CD4-positive, alpha-beta T cell (primary cell): ENCODE results near the gene RBMS3. TPM values are rescaled to one million over a fixed set of nuclear protein-coding genes. Genes with fewer than 3 reads are reported as not detected.

Experiments
- ATAC-seq: fragments of 200-7000 bp; cut with Tn5 transposase; one replicate; pipeline ENCODE4 v1.10.0; 2022; ENCODE audit warnings: mild to moderate bottlenecking; ENCODE audit not compliant: poor library complexity
- CTCF ChIA-PET: fragments of 350-600 bp; sonication (Branson Sonifier 250); formaldehyde crosslinking; loops from one replicate; lab custom pipeline; 2021; ENCODE audit warnings: antibody characterized with exemption, inconsistent platforms; lab: Charles Lee
- POLR2A ChIA-PET: fragments of 350-600 bp; sonication (Branson Sonifier 250); formaldehyde crosslinking; loops from one replicate; lab custom pipeline; 2021; ENCODE audit warnings: antibody characterized with exemption, inconsistent platforms; lab: Charles Lee
- DNase-seq, 14 experiments: peaks; one replicate each; pipeline ENCODE4 v3.0.0-alpha.2; 2013 to 2020; ENCODE audit warnings: mixed read lengths in 2 of 14
- H3K27ac ChIP-seq, 2 donors: one replicate each; pipeline versions ENCODE4 v1.5.1 to v1.7.0; 2013; ENCODE audit warnings: low read length in 2 of 2, low read depth in 1 of 2, mild to moderate bottlenecking in 1 of 2
- H3K27me3 ChIP-seq, 2 experiments: 1 replicate in 1 of 2; 2 replicates in 1 of 2; pipeline versions ENCODE4 v1.6.1 to v1.7.0; 2013; ENCODE audit warnings: low read length in 2 of 2, control low read depth in 1 of 2, mild to moderate bottlenecking in 1 of 2, moderate library complexity in 1 of 2; ENCODE audit not compliant: insufficient read depth in 2 of 2, control insufficient read depth in 1 of 2
- H3K36me3 ChIP-seq: one replicate; pipeline ENCODE4 v1.6.1; 2013; ENCODE audit warnings: low read length, control low read depth; ENCODE audit not compliant: insufficient read depth
- H3K4me1 ChIP-seq: one replicate; pipeline ENCODE4 v1.6.1; 2013; ENCODE audit warnings: low read length, control low read depth; ENCODE audit not compliant: insufficient read depth
- H3K4me3 ChIP-seq: one replicate; pipeline ENCODE4 v1.5.1; 2013; ENCODE audit warnings: mild to moderate bottlenecking, low read length, moderate library complexity
- H3K9me3 ChIP-seq, 2 experiments: 1 replicate in 1 of 2; 2 replicates in 1 of 2; pipeline versions ENCODE4 v1.6.1 to v1.7.0; 2013; ENCODE audit warnings: low read length in 2 of 2, mild to moderate bottlenecking in 2 of 2, control low read depth in 1 of 2, moderate library complexity in 1 of 2; ENCODE audit not compliant: control insufficient read depth in 1 of 2, insufficient read depth in 1 of 2
- H3K27ac Mint-ChIP-seq: one replicate; pipeline ENCODE4 v1.8.0; 2020; ENCODE audit warnings: mixed read lengths
- H3K27me3 Mint-ChIP-seq: one replicate; pipeline ENCODE4 v1.8.0; 2021; ENCODE audit warnings: mixed read lengths
- H3K36me3 Mint-ChIP-seq: one replicate; pipeline ENCODE4 v1.8.0; 2021; ENCODE audit warnings: low read depth, mixed read lengths
- H3K4me1 Mint-ChIP-seq: one replicate; pipeline ENCODE4 v1.8.0; 2021; ENCODE audit warnings: low read depth, mixed read lengths
- H3K4me3 Mint-ChIP-seq: one replicate; pipeline ENCODE4 v1.8.0; 2020; ENCODE audit warnings: mild to moderate bottlenecking, mixed read lengths
- H3K9me3 Mint-ChIP-seq: one replicate; pipeline ENCODE4 v1.8.0; 2020; ENCODE audit warnings: mixed read lengths
- intact Hi-C, 2 experiments: fragments of 100-400 bp; cut with DNase I in 1 of 2; cut with micrococcal nuclease in 1 of 2; formaldehyde crosslinking; loops; one replicate each; pipeline versions ENCODE4 v1.15.1 to v1.9.0; 2023 to 2025; cut with DNase I, micrococcal nuclease
- total RNA-seq, 174 experiments: library from RNA in 2 of 174; stranded (reverse) in 2 of 174; gene quantifications; one replicate each; pipeline ENCODE4 v1.2.3 and lab custom pipeline; 2021 to 2026
- TF ChIP-seq, protein P1 (sequence below): fragments of 200-600 bp; IDR thresholded peaks from one replicate; pipeline ENCODE4 v1.8.0; 2022; ENCODE audit warnings: antibody characterized with exemption, mild to moderate bottlenecking

RBMS3 gene
- total RNA-seq, 2 experiments from 2014 or later: 1.6 to 1.7 TPM

DNA sequence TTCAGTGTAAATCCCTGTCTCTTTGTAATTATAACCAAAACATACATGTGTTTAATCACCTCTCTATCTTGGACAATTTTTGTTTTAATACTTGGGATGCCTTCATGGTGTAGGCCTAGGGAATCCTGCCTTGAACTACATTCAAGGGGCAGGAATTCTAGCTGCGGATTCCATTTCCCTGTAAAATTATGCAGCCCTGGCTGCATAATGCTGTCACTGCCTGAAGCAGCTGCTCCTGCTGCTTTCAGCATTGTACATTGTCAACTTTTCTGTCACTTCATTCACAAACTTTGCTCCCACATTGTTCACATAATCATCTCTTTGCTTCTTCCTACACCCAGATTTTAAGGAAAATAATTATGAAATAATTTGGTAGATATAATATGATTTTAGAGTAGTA, 638.7 kb downstream of the RBMS3 start:
- no peak overlapping the region for H3K27ac ChIP-seq
- ChIA-PET CTCF (no interaction called here), POLR2A (no interaction called here)
- peaks cover 19% of the 10 kb centered on the region for H3K27me3 Mint-ChIP-seq
- H3K4me3 Mint-ChIP-seq: no peak overlapping the region
- no peaks in the 10 kb centered on the region for H3K4me1 ChIP-seq
- ATAC-seq (no peak), DNase-seq (no peak)
- TF ChIP-seq, protein P1, sequence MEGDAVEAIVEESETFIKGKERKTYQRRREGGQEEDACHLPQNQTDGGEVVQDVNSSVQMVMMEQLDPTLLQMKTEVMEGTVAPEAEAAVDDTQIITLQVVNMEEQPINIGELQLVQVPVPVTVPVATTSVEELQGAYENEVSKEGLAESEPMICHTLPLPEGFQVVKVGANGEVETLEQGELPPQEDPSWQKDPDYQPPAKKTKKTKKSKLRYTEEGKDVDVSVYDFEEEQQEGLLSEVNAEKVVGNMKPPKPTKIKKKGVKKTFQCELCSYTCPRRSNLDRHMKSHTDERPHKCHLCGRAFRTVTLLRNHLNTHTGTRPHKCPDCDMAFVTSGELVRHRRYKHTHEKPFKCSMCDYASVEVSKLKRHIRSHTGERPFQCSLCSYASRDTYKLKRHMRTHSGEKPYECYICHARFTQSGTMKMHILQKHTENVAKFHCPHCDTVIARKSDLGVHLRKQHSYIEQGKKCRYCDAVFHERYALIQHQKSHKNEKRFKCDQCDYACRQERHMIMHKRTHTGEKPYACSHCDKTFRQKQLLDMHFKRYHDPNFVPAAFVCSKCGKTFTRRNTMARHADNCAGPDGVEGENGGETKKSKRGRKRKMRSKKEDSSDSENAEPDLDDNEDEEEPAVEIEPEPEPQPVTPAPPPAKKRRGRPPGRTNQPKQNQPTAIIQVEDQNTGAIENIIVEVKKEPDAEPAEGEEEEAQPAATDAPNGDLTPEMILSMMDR: no peak
- H3K36me3 ChIP-seq: no peaks in the 10 kb centered on the region
- H3K9me3 ChIP-seq: no peaks in the 10 kb centered on the region
- no peaks in the 10 kb centered on the region for H3K9me3 Mint-ChIP-seq
- H3K4me1 Mint-ChIP-seq: no peaks in the 10 kb centered on the region
- no peak overlapping the region for H3K27ac Mint-ChIP-seq
- H3K27me3 ChIP-seq: no peaks in the 10 kb centered on the region
- intact Hi-C loops: no loop called here
- no peak overlapping the region for H3K4me3 ChIP-seq
- no peaks in the 10 kb centered on the region for H3K36me3 Mint-ChIP-seq

DNA sequence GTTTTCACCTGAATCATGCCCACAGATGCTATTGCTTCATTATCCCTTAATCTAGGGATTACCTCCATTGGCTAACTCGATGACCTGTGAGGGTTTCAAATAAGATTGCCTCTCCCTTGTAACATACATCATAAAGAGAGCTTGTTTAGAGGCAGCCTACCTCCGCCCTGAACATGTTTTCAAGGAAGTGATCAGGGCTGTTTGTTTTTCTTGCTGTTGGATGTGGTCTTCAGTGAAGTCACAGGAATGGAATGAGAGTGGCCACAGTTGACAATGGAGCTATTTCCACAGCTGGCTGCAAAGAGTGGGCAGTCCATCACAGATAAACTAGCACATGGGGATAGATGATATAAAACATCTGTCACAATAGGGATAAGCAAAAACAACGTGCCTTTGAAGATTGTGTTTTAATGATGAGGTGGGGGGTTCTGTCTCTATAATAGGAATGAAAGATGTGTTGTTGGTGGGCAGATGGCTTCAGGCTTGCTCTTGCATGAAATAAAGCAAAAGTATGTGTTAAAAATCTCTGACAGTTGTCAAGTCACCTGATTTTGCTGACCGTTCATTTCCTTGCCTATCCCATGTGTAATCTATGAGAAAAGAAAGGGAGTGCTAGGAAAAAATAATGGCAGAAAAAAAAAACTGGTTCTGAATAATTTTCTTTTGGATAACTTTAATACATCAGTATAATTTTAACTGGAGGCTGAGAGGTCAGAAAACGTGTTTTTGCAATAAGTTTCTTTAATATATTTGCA, 642.3 kb downstream of the RBMS3 start:
- no peak for DNase-seq
- TF ChIP-seq, protein P1: no peak
- peaks cover 10% of the 10 kb centered on the region for H3K27me3 Mint-ChIP-seq
- no peaks in the 10 kb centered on the region for H3K4me1 Mint-ChIP-seq
- ChIA-PET POLR2A (no interaction called here), CTCF (no interaction called here)
- intact Hi-C loops: no loop called here
- H3K36me3 Mint-ChIP-seq: no peaks in the 10 kb centered on the region
- H3K27ac Mint-ChIP-seq: no peak overlapping the region
- Histone ChIP-seq H3K27ac (no peak overlapping the region), H3K9me3 (no peaks in the 10 kb centered on the region), H3K36me3 (no peaks in the 10 kb centered on the region), H3K4me1 (no peaks in the 10 kb centered on the region), H3K4me3 (no peak overlapping the region), H3K27me3 (no peaks in the 10 kb centered on the region)
- H3K9me3 Mint-ChIP-seq: no peaks in the 10 kb centered on the region
- no peak for ATAC-seq
- H3K4me3 Mint-ChIP-seq: no peak overlapping the region

DNA sequence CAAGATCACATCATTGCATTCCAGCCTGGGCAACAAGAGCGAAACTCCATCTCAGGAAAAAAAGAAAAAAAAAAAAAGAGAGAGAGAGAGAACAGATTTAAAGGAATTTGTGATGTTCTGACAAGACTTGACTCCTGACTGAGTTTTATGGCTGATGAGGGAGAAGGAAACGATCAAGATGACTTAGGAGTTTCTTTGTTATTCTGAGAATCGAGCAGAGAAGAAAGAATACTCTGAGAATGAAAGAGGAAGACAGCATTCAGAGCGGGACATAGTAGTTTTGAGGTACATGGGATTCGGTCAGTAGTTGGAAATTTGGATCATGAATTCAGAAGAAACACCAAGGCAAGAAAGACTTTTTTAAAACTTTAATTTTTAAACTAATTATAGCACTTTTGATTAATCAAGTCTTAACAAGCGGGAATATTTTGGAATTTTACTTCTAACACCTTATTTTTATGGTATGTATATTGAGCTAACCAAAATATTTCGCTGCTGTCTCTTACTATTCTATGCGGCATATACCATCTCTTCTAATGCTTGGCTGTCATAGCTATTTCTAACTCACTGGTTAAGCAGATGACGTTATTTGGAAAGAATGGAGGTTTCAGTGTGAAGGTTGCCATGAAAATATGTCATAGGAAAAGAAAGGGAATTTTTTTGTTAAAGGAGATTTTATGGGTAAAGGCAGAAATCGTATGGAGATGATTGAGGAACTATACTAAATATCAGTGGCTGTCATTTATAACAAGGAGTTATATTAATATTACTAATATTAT, 644.1 kb downstream of the RBMS3 start:
- intact Hi-C loops: no loop called here
- TF ChIP-seq, protein P1: no peak
- ATAC-seq: no peak

More for the DNA sequence above, 644.1 kb downstream of the RBMS3 start:
- Mint-ChIP-seq H3K36me3 (no peaks in the 10 kb centered on the region), H3K9me3 (no peaks in the 10 kb centered on the region), H3K4me3 (no peak overlapping the region), H3K4me1 (no peaks in the 10 kb centered on the region), H3K27ac (no peak overlapping the region), H3K27me3 (peaks cover 3% of the 10 kb centered on the region)
- no peak overlapping the region for H3K4me3 ChIP-seq
- no peaks in the 10 kb centered on the region for H3K36me3 ChIP-seq
- no peak overlapping the region for H3K27ac ChIP-seq
- no peaks in the 10 kb centered on the region for H3K9me3 ChIP-seq
- DNase-seq: no peak
- no peaks in the 10 kb centered on the region for H3K27me3 ChIP-seq
- ChIA-PET POLR2A (no interaction called here), CTCF (no interaction called here)
- no peaks in the 10 kb centered on the region for H3K4me1 ChIP-seq
